AG10803 (cell line): Measurements from ENCODE around the gene FEM1B.

ENCODE experiments used
- DNase-seq: peaks from one replicate; pipeline ENCODE4 v3.0.0; 2010; ENCODE audit warnings: low read depth
- H3K4me3 ChIP-seq: 2 replicates; pipeline ENCODE4 v1.5.1; 2011; ENCODE audit warnings: mild to moderate bottlenecking, low read length, control low read depth
- TF ChIP-seq, protein P1 (sequence below): conservative IDR thresholded peaks from 2 replicates; pipeline ENCODE4 v1.5.1; 2011; ENCODE audit warnings: mild to moderate bottlenecking, low read length, control low read depth, inconsistent platforms

FEM1B gene

DNA sequence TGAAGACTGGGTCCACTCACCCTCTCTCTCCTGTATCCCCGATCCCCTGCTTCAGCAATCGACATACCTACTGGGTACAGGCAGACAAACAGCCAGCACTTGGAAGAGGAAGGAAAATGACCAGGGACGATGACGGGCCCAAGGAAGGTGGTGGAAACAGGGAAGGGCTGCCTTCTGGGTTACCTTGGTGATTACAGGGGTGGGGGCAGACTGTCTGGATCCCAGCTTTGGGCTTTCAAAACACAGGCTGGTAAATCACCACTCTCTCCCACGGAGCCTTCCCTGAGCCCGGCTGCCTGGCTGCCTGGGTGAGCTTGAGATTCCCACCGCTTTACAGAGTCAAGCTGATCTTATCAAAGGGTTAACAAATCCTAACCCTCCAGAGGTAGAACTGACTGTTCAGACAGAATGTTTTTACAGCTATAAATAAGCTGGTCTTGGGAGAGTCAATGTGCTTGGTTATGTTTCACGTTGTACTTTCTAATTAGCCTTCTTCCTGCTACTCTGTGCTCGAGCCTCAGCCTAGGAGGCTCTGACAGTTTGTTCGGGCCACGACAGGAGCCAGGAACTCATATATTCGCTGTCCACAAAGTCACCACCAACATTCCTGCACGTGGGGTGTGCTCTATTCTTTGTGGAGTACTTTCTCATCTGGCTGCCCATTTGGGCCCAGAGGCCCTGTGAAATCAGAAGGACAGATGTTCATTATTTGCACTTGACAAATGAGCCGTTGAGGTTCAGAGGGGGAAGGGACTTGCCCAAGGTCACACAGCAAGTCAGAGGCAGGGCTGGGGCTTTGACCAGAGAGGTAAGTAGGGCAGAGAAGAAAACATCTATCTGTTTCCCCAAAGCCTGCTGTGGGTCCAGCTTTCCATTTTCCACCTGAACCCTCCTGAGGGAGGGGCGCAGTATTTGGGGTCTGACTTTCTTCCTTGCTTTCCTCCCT, 63.5 kb downstream of the FEM1B start:
- no peak for DNase-seq
- TF ChIP-seq, protein P1, sequence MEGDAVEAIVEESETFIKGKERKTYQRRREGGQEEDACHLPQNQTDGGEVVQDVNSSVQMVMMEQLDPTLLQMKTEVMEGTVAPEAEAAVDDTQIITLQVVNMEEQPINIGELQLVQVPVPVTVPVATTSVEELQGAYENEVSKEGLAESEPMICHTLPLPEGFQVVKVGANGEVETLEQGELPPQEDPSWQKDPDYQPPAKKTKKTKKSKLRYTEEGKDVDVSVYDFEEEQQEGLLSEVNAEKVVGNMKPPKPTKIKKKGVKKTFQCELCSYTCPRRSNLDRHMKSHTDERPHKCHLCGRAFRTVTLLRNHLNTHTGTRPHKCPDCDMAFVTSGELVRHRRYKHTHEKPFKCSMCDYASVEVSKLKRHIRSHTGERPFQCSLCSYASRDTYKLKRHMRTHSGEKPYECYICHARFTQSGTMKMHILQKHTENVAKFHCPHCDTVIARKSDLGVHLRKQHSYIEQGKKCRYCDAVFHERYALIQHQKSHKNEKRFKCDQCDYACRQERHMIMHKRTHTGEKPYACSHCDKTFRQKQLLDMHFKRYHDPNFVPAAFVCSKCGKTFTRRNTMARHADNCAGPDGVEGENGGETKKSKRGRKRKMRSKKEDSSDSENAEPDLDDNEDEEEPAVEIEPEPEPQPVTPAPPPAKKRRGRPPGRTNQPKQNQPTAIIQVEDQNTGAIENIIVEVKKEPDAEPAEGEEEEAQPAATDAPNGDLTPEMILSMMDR = no peak
- H3K4me3 ChIP-seq = no peak overlapping the region

DNA sequence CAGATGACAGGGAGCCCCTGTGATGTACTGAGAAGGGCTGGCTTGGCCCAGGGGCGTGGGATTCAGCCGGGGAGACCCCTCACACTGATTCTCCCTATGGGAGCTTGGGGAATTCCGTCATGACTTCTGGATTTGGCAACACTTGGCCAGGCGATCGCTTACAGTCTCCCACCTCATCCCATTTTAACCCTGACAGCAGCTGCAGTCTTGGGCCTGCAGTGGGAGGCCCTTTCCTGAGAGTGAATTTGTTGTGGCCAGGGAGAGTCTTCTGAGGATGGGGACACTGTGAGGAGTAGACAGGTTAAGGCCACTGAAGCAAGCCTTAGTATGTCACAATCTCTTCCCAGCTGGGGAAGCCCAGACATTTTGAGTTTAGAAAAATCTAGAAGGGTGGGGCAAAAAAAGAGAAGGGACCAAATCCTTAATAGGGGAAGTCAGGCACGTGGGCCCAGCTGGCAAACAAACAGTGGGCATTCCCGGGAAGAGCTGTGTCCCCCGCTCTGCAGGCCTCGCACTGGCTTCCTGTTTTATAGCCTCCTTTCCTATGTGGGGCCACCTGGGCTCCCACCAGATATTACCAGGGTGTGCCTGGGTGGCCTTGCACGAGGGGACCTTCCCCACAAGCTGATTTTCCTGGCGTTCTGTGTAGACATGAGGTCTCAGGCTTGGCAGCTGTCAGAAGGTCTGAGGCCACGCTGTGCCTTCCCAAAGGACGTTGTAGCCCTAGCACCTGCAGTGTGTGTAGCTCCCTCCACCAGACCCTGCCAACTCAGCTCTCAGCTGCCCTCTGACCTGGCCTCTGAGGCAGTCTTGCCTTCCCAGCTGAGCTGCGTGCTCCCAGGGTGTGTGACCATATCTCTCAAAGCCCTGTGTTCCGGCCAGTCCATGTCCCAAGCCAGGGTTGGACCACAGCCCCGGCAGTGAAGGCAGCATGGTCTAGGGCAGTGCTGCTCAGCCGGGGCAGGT, 64.5 kb downstream of the FEM1B start:
- TF ChIP-seq, protein P1 = no peak
- no peak overlapping the region for H3K4me3 ChIP-seq
- DNase-seq = no peak

DNA sequence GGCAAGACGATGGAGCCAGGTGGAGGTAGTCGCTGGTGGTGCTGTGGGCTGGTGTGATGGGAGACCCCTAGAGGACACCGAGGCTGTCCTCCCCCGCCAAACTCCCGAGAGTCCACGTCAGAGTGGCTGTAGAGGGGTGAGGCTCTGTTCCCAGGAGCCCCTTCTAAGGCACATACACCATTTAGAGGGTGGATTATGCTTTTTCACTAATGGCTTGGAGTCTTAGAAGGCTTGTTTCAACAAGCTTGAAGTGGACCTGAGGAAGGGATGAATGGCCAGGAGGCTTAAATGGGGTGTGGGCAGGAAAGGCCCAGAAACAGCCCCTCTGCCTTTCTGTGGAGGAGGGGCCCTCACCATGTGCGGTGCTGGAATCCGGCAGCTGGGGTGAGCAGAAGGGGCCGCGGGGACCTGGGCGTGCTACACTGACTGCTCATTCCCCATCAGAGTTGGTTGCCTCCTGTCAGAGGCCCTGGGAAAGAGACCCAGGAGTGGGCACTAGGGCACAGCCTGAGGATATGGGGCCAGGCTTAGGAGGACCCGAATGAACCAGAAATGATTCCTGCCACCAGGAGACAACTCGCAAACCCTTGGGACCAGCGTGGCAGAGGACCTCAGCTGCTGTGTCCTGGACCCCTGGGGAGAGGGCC, 66.2 kb downstream of the FEM1B start:
- no peak overlapping the region for H3K4me3 ChIP-seq
- DNase-seq = no peak
- TF ChIP-seq, protein P1 = no peak

DNA sequence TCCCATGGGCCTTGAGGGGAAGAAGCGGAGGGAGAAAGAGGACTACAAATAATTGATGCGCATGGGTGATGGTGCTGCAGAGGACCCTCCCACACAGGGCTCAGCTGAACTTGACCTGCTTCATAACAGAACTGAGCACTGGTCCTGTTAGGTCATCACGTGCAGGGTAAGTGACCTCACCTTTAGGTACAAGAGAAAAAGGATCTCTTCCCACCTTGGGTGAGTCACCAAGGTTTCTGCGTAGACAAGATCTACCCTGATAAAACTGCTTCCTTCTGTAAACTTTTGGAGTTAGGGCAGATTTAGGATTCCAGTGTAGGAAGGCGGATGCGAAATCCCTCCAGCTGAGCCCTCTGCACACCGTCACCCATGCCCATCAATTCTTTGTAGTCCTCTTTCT, 67.1 kb downstream of the FEM1B start:
- no peak for DNase-seq
- TF ChIP-seq, protein P1 = no peak
- no peak overlapping the region for H3K4me3 ChIP-seq
